ENCODE measurements around the gene CEP41. TPM values are rescaled to one million over a fixed set of nuclear protein-coding genes. Genes with fewer than 3 reads are reported as not detected.

Gene CEP41
- total and polyA plus RNA-seq, 2 donors (not counting 3 experiments of a cell fraction or from before 2014, with no cell fraction given) = 19.5 to 26.8 TPM

- no peaks in the 10 kb centered on the region for H3K9me1 ChIP-seq (replicated peaks; ENCODE audit: control insufficient read depth, extremely low read depth, insufficient read depth, low read length)
- no TSS peak for BruUV-seq (replicated peaks)
- TF ChIP-seq POLR2AphosphoS5 (IDR thresholded peaks at IDR 0.05; ENCODE audit: insufficient read depth, low read depth, low read length) (no peak), CTCF (IDR thresholded peaks at IDR 0.05; ENCODE audit: extremely low read depth in 1 of 2, insufficient read depth in 1 of 2, low read depth in 1 of 2, low read length in 2 of 2) (no peak), POLR2A (IDR thresholded peaks at IDR 0.05; ENCODE audit: low read depth, low read length) (no peak), MYC (IDR thresholded peaks at IDR 0.05; ENCODE audit: low read depth, low read length) (no peak), GATA2 (IDR thresholded peaks at IDR 0.05; ENCODE audit: insufficient read depth, insufficient read length, low read depth, low read length) (no peak), JUN (IDR thresholded peaks at IDR 0.05; ENCODE audit: borderline replicate concordance, insufficient read depth, insufficient read length, low read depth) (no peak), MAX (IDR thresholded peaks at IDR 0.05; ENCODE audit: insufficient read depth, insufficient read length) (no peak), EZH2 (IDR thresholded peaks at IDR 0.05; ENCODE audit: borderline replicate concordance, low read depth, low read length, severe bottlenecking) (no peak), FOS (IDR thresholded peaks at IDR 0.05; ENCODE audit: borderline replicate concordance, insufficient read depth, low read length) (no peak)
- DNase-seq (ENCODE audit: low read depth, low spot score) (no peak), FAIRE-seq (no peak)
- H3K27me3 ChIP-seq (ENCODE audit: control insufficient read depth in 2 of 2, insufficient read depth in 2 of 2, low read length in 2 of 2) = no peaks in the 10 kb centered on the region
- H3K4me1 ChIP-seq (ENCODE audit: control insufficient read depth, extremely low read depth, insufficient read depth, low read length) = peaks cover 7% of the 10 kb centered on the region
- no peaks in the 10 kb centered on the region for H3K36me3 ChIP-seq (ENCODE audit: control insufficient read depth in 2 of 2, extremely low read depth in 1 of 2, insufficient read depth in 2 of 2, low read length in 2 of 2)
- dilution Hi-C loops (cut with MboI; ENCODE audit: extremely low pct_ligation_motif_present, low sequenced_read_pairs) = no loop called here
- no peaks in the 10 kb centered on the region for H4K20me1 ChIP-seq (replicated peaks; ENCODE audit: control insufficient read depth, extremely low read depth, insufficient read depth, low read length)
- H3K9me3 ChIP-seq (replicated peaks; ENCODE audit: control insufficient read depth, insufficient read depth, low read length) = no peaks in the 10 kb centered on the region
- intact Hi-C loops (cut with micrococcal nuclease) = no loop called here
- H3K9ac ChIP-seq (replicated peaks; ENCODE audit: extremely low read depth, insufficient read depth, low read length) = no peak overlapping the region
- no peak overlapping the region for H2AFZ ChIP-seq (ENCODE audit: low read depth, low read length)
- no peak overlapping the region for H3K4me3 ChIP-seq (replicated peaks in 1 of 3; ENCODE audit: insufficient read depth in 1 of 3, low read depth in 1 of 3, low read length in 3 of 3)
- H3K4me2 ChIP-seq (ENCODE audit: insufficient read depth, low read length) = no peak overlapping the region
- POLR2A ChIA-PET = no interaction called here
- H3K27ac ChIP-seq (ENCODE audit: insufficient read depth, low read depth, low read length) = no peak overlapping the region
- CTCF ChIA-PET = interaction anchor here (1.0 kb wide), 1 partner anchor 13 kb away, joined by 4 read pairs; no protein-coding TSS in a partner anchor
- H3K79me2 ChIP-seq (ENCODE audit: control insufficient read depth, insufficient read depth, low read length) = no peaks in the 10 kb centered on the region
Measured at GRCh38 chr7:130365511-130366441, 75.0 kb downstream of the CEP41 start.

All from endothelial cell of umbilical vein (primary cell).